ENCODE measurements around the gene ABHD1. TPM values are rescaled to one million over a fixed set of nuclear protein-coding genes. Genes with fewer than 3 reads are reported as not detected.

The ABHD1 gene
- total RNA-seq, 2 donors from 2014 or later, result 0.29 to 1.0 TPM

GRCh38 chr2:27147935-27148334 lies 24.3 kb downstream of the ABHD1 start:
- TF ChIP-seq, protein P1, sequence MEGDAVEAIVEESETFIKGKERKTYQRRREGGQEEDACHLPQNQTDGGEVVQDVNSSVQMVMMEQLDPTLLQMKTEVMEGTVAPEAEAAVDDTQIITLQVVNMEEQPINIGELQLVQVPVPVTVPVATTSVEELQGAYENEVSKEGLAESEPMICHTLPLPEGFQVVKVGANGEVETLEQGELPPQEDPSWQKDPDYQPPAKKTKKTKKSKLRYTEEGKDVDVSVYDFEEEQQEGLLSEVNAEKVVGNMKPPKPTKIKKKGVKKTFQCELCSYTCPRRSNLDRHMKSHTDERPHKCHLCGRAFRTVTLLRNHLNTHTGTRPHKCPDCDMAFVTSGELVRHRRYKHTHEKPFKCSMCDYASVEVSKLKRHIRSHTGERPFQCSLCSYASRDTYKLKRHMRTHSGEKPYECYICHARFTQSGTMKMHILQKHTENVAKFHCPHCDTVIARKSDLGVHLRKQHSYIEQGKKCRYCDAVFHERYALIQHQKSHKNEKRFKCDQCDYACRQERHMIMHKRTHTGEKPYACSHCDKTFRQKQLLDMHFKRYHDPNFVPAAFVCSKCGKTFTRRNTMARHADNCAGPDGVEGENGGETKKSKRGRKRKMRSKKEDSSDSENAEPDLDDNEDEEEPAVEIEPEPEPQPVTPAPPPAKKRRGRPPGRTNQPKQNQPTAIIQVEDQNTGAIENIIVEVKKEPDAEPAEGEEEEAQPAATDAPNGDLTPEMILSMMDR (conservative IDR thresholded peaks at IDR 0.05), result no peak
- 95% methylated on average over 8 of the region's 8 CpGs for WGBS, 2 experiments (ENCODE audit: insufficient coverage in 1 of 2, insufficient read length in 1 of 2)
- no peaks in the 10 kb centered on the region for H3K9me3 ChIP-seq (ENCODE audit: control insufficient read depth, low read length)

GRCh38 chr2:27148801-27149439 lies 25.3 kb downstream of the ABHD1 start, which contains the start of gene TCF23:
Gene TCF23, plus strand, starts transcription at chr2:27149004. Its CDS starts 130 bp downstream, at chr2:27149134.
- no peaks in the 10 kb centered on the region for H3K36me3 ChIP-seq (ENCODE audit: control insufficient read depth, insufficient read depth, low read length)
- H3K4me1 ChIP-seq (ENCODE audit: control insufficient read depth, insufficient read depth, low read length), result no peaks in the 10 kb centered on the region
- WGBS, 2 experiments (ENCODE audit: insufficient coverage in 1 of 2, insufficient read length in 1 of 2), result 93% methylated on average over 7 to 12 of the region's 12 CpGs
- H3K27ac Mint-ChIP-seq, result no peak within 1 kb of the TSS
- no peak within 1 kb of the TSS for H3K4me3 ChIP-seq (ENCODE audit: low read length)
- H3K36me3 Mint-ChIP-seq (ENCODE audit: low read depth), result no peaks in the 10 kb centered on the region
- H3K4me1 Mint-ChIP-seq, result no peaks in the 10 kb centered on the region
- no peaks in the 10 kb centered on the region for H3K9me3 Mint-ChIP-seq
- no peak within 1 kb of the TSS for H3K27ac ChIP-seq (ENCODE audit: low read depth, low read length)
- no peak within 1 kb of the TSS for H3K9ac ChIP-seq (ENCODE audit: extremely low read depth, low read length, poor library complexity, severe bottlenecking)
- H3K9me3 ChIP-seq (ENCODE audit: control insufficient read depth, low read length), result no peaks in the 10 kb centered on the region
- H3K4me3 Mint-ChIP-seq, result no peak within 1 kb of the TSS
- H3K27me3 ChIP-seq (ENCODE audit: control insufficient read depth, insufficient read depth, low read length, poor library complexity, severe bottlenecking), result no peaks in the 10 kb centered on the region
- DNase-seq, result no peak
- H3K27me3 Mint-ChIP-seq (ENCODE audit: insufficient read depth), result peaks cover 3% of the 10 kb centered on the region
- TF ChIP-seq, protein P1 (conservative IDR thresholded peaks at IDR 0.05), result no peak

More at GRCh38 chr2:27147935-27148334, 24.3 kb downstream of the ABHD1 start:
- Mint-ChIP-seq H3K4me1 (no peaks in the 10 kb centered on the region), H3K4me3 (no peak overlapping the region), H3K27me3 (ENCODE audit: insufficient read depth) (peaks cover 11% of the 10 kb centered on the region), H3K27ac (no peak overlapping the region), H3K9me3 (no peaks in the 10 kb centered on the region), H3K36me3 (ENCODE audit: low read depth) (no peaks in the 10 kb centered on the region)
- no peak for DNase-seq
- no peak overlapping the region for H3K27ac ChIP-seq (ENCODE audit: low read depth, low read length)
- no peak overlapping the region for H3K4me3 ChIP-seq (ENCODE audit: low read length)
- no peak overlapping the region for H3K9ac ChIP-seq (ENCODE audit: extremely low read depth, low read length, poor library complexity, severe bottlenecking)
- peaks cover 6% of the 10 kb centered on the region for H3K27me3 ChIP-seq (ENCODE audit: control insufficient read depth, insufficient read depth, low read length, poor library complexity, severe bottlenecking)
- H3K36me3 ChIP-seq (ENCODE audit: control insufficient read depth, insufficient read depth, low read length), result no peaks in the 10 kb centered on the region
- H3K4me1 ChIP-seq (ENCODE audit: control insufficient read depth, insufficient read depth, low read length), result no peaks in the 10 kb centered on the region

GRCh38 chr2:27149570-27150405 lies 26.2 kb downstream of the ABHD1 start:
- no peak overlapping the region for H3K27ac Mint-ChIP-seq
- no peak for DNase-seq
- 93 to 97% methylated on average over 21 to 29 of the region's 29 CpGs for WGBS, 2 experiments (ENCODE audit: insufficient coverage in 1 of 2, insufficient read length in 1 of 2)
- Histone ChIP-seq H3K4me1 (ENCODE audit: control insufficient read depth, insufficient read depth, low read length) (no peaks in the 10 kb centered on the region), H3K27me3 (ENCODE audit: control insufficient read depth, insufficient read depth, low read length, poor library complexity, severe bottlenecking) (no peaks in the 10 kb centered on the region), H3K4me3 (ENCODE audit: low read length) (no peak overlapping the region), H3K9ac (ENCODE audit: extremely low read depth, low read length, poor library complexity, severe bottlenecking) (no peak overlapping the region), H3K36me3 (ENCODE audit: control insufficient read depth, insufficient read depth, low read length) (no peaks in the 10 kb centered on the region), H3K9me3 (ENCODE audit: control insufficient read depth, low read length) (no peaks in the 10 kb centered on the region), H3K27ac (ENCODE audit: low read depth, low read length) (no peak overlapping the region)
- no peak overlapping the region for H3K4me3 Mint-ChIP-seq
- no peaks in the 10 kb centered on the region for H3K9me3 Mint-ChIP-seq
- TF ChIP-seq, protein P1 (conservative IDR thresholded peaks at IDR 0.05), result no peak
- H3K36me3 Mint-ChIP-seq (ENCODE audit: low read depth), result no peaks in the 10 kb centered on the region
- peaks cover 2% of the 10 kb centered on the region for H3K27me3 Mint-ChIP-seq (ENCODE audit: insufficient read depth)
- no peaks in the 10 kb centered on the region for H3K4me1 Mint-ChIP-seq

Measured in endodermal cell (in vitro differentiated cells).